GM23248 (cell line): ENCODE data around the gene MZT2A.
"Not testable (repeated sequence)": the region's sequence is repeated elsewhere in the genome, so short reads cannot be mapped to it uniquely, and the experiment has no call there.

Source experiments
- EZH2 ChIP-seq: fragments of 200-600 bp; sonication (generic); IDR thresholded peaks from 2 replicates; pipeline ENCODE4 v1.6.1; 2018; ENCODE audit warnings: antibody characterized with exemption, mild to moderate bottlenecking; ENCODE audit not compliant: insufficient read depth, poor library complexity, severe bottlenecking
- EZH2phosphoT487 ChIP-seq: fragments of 200-600 bp; sonication (generic); IDR thresholded peaks from 2 replicates; pipeline ENCODE4 v1.6.1; 2018; ENCODE audit warnings: antibody characterized with exemption, moderate library complexity, mild to moderate bottlenecking, low read depth; ENCODE audit not compliant: insufficient read depth

DNA sequence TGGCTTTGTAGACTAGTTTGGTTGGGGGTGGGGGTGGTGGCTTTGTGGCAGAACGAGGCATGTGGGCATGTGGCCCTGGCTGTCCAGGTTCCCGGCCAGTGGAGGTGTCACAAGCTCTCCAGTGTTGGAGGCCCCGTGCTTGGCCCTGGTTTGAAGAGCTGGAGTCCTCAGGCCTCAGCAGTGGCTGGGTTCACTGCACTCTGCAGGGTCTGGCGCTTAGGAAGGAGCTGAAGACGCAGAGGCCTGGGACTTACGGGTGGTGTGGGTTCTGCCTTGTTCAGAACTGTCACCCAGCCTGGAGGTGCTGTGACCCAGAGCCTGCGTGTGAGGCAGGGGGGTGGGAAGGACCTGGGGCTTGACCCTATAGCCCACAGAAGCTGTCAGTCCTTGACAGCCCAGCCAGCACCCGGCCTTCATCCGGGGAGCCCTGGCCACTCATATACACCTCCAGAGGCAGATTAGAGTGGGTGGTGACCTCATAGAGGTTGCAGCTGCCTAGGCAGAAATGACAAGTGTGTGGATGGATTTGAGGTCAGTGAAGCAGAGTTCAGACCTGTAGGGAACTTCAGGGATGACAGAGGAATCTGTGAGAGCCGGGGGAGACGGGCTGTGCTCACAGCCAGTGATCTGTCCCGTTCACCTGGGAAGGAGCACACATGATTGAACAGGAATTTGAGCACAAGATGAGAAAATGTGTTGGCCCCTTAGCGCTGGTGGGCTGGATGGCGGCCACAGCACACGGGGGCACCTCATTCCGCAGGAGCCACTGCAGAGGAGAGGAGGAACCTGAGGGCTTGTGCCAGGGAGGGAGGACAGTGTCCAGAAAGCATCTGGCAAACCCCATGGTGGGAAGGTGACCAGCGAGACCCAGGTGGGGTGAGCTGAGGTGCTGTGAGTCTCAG is 20.0 kb upstream of the MZT2A start:
- not testable (repeated sequence) for TF ChIP-seq EZH2phosphoT487, EZH2
